NCI-H2171 (cell line): Measurements from ENCODE around the gene TNPO3.
"Not testable (repeated sequence)": the region's sequence is repeated elsewhere in the genome, so short reads cannot be mapped to it uniquely, and the experiment has no call there.

Experiments used
- DNase-seq: peaks from one replicate; lab custom pipeline; 2025; lab: John Stamatoyannopoulos, UW

TNPO3 gene

DNA sequence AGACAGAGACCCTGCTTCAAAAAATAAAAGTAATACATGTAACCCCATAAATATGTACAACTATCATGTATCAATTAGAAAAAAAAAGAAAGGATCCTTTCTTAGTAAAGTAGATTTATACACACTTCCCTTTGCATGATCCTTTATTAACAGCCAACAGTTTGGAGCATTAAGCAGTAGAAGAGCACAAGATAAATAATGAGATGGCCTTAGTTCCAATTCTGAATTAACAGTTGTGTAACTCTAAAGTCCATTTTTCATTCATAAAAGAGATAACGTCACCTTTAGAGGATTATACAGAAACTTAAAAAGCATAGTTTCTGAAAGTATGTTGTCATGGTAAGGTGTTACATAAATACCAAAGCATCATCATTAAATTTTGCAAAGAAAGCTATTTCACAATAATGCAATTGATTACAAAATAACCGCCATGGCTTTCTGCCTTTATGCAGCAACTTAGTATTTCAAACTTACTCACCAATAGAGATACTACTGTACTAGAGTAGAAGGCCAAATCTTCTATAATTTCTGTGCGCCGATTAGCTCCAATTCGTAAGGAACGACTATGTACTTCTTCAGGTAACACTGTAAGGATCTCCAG lies 40.3 kb downstream of the TNPO3 start:
- DNase-seq, result no peak

DNA sequence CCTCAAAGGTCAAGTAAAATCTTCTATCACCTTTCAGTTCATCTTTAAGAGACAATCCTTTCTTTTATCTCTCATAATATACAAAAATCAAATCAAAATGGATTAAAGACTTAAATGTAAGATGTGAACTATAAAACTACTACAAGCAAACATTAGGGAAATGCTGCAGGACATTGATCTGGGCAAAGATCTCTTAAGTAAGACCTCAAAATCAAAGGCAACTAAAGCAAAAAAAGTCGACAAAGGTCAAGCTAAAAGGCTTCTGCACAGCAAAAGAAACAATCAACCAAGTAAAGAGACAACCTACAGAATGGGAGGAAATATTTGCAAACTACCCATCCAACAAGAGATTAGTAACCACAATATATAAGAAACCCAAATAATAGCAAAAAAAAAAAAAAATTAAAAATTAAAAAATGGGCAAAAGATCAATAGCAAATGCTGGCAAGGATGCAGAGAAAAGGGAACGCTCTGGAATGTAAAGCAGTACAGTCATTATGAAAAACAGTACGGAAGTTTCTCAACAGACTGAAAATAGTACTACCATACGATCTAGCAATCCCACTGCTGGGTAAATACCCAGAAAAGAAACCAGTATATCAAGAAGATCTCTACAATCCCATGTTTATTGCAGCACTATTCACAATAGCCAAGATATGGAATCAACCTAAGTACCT lies 41.7 kb downstream of the TNPO3 start:
- no peak for DNase-seq

DNA sequence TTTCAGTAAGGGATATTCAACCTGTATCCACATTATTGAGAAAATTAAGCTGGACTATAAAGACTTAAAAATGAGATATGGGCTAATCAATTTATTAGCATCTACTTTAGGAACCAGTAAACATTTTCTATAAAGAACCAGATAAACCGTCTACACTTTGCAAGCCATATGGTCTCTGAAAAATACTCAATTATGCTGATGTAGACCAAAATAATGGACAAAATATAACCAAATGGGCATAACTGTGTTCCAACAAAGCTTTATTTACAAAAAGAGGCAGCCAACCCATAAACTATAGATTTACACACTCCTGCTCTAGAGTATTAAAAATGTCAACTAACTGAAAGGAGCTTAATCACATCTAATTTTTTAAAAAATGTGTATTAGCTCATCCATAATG lies 42.3 kb downstream of the TNPO3 start:
- DNase-seq, result no peak

- DNase-seq, result no peak
Measured at GRCh38 chr7:129010075-129010474, 44.8 kb downstream of the TNPO3 start.

DNA sequence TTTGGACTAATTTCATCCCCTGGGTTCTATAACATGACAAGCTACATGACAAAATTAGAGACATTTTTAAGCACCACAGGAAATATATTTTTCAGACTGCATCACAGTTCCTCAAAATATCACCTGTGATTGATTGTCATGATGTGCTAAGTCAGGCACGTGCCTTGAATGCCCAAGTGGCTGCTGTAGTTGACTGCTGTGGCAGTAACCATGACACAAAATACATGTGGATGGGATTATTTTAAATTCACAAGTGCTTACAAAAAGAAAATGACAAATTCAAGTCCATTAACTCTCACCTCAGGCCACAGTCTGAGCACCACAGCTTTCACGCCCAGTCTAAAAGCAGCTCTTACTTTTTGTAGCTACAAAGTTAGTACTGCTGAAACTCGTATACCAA lies 45.5 kb downstream of the TNPO3 start:
- DNase-seq, result no peak

DNA sequence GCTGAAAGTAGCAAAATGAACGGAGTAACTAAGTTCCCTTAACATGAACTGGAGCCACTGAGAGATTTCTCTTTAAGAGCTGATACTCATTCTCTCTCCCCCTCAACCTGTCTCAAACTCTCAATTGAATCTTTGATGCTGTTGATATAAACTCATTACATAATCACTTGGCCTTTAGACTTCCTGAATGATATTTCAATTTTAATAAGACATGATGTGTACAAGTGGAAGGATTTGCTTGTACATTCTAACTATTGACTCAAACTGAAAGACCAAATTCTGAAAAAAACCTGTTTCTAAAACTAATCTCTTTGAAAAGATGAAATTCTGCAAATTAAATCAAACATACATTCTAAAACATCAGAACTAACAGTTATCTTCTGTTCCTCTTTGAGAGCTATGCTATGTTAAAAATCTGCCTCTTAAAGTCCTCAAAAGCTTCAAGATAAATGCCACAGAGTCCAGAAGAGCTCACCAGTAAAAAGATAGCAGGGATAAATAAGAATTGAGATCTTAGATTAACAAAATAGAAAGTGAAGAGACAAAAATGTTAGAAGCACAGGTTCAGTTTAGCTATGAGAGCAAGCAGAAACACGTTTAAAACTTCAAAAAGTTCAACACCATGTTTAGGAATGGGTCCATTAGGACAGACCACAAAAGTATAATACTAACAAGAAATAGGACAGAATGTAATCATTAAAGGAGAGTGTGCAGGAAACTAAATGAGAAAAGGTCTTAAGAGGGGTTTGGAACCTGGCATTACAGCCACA lies 46.1 kb downstream of the TNPO3 start:
- DNase-seq, result no peak

DNA sequence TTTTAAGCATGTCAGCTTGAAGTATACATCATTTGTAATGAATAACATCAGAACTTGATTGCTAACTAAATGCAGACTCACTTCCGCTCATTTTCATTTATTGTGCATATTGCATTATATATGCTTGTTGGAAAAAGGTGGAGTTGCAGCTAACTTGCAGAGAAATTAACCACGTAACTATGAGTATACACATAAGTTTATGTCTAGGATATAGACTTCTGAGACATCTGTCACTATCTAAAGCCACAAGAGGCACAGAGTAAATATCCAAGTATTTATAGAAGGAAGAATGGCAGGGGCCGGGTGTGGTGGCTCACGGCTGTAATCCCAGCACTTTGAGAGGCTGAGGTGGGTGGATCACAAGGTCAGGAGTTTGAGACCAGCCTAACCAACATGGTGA lies 47.3 kb downstream of the TNPO3 start:
- DNase-seq, result no peak

GRCh38 chr7:129006636-129007414 lies 48.1 kb downstream of the TNPO3 start:
- DNase-seq, result no peak

GRCh38 chr7:129005186-129005585 lies 49.7 kb downstream of the TNPO3 start:
- no peak for DNase-seq

- DNase-seq, result no peak
Measured at GRCh38 chr7:128997181-128997580, 57.7 kb downstream of the TNPO3 start.

GRCh38 chr7:128994560-128994959 lies 60.4 kb downstream of the TNPO3 start:
- DNase-seq, result not testable (repeated sequence)

DNA sequence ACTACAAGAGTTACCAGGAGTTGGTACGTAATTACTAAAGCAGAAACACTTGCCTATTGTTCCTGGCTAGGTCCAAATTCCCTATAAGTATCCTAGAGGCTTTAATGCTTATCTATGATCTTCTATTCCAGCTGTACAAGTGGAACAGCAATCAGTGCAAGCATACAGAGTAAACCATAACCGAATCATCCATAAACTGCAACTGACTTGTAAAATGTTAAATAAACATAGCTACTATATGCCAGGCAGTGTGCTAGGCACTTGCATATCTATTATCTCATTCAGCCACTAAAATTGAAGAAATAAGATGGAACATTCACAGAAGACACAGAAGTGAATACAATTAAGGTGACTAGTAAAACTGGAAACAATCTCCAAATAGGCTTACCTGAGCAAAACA lies 61.5 kb downstream of the TNPO3 start:
- no peak for DNase-seq

- no peak for DNase-seq
Measured at GRCh38 chr7:128989961-128990360, 65.0 kb downstream of the TNPO3 start.

- no peak for DNase-seq
Measured at GRCh38 chr7:128988372-128988771, 66.5 kb downstream of the TNPO3 start.

DNA sequence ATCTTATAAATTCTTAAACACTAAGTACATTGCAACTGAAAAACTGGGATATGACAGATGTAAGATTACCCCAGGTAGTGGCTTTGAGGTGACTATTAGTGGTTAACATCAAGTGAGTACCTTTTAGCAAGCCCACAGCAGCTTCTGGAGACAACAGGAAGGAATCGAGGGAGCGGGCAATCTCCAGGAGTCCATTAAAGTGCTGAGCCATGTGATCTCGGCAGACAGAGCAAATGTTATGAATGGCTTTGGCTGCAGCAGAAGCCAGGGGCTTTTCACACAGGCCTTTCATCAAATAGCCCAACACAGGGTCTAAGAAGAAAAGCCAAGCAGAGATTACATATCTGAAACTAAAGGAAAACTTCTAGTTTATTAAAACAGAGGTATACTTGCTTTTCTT lies 68.3 kb downstream of the TNPO3 start:
- no peak for DNase-seq

- no peak for DNase-seq
Measured at GRCh38 chr7:128985660-128986059, 69.3 kb downstream of the TNPO3 start.

DNA sequence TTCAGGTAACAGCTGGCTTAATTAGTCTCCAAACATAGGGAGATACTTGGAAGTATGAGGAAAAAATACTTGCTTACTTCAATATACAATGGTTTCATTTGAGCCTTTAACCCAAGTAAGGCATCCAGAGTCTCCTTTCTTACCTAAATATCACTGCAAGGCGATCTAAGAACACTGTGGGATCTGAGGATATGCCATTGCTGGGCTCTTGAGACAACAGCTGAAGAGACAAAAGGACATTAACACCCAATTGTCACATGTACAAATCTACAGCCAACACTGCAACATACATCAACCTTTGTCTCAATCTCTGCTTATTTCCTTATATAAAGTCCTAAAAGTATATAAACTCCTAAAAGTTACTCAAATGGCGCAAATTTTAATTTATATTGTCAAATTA lies 72.8 kb downstream of the TNPO3 start:
- DNase-seq, result no peak

GRCh38 chr7:128974241-128974934 lies 80.5 kb downstream of the TNPO3 start:
- no peak for DNase-seq

DNA sequence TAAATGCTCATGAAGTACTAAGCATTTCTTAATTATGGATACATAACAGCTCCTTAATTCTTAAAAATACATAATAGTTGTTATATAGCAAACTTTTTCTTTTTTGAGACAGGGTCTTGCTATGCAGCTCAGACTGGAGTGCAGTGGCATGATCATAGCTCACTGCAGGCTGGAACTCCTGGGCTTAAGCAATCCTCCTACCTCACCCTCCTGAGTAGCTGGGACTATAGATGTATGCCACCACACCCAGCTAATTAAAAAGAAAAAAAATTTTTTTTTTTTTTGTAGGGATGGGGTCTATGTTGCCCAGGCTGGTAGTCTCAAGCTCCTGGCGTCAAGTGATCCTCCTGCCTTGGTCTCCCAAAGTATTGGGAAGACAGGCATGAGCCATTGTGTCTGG lies 86.3 kb downstream of the TNPO3 start:
- DNase-seq, result no peak

- DNase-seq, result no peak
Measured at GRCh38 chr7:128963327-128963757, 91.6 kb downstream of the TNPO3 start.

DNA sequence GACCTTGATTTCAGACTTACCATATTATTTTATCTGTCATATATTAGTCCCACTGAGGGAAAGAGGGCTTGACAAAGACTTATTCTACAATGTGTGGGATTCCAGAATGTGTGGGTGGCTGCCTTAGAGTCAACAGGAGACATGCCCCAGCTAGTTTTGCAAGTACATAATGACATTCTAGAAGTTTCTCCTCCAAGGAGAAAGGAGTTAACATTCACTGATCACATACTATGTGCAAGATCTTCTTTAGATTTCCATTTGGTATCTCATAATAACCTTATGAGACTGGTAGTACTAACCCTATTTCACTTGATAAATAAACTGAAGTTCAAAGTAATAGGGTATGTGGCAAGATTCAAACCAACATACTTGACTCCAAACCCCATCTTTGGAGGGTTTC lies 92.0 kb downstream of the TNPO3 start:
- no peak for DNase-seq
